Adrenal gland (tissue), 12 donors: ENCODE data around the gene ST8SIA5. TPM values are rescaled to one million over a fixed set of nuclear protein-coding genes. Genes with fewer than 3 reads are reported as not detected.

Experiments used
- DNase-seq, 7 donors: peaks; one replicate each; pipeline ENCODE4 v3.0.0-alpha.2; 2019 to 2020
- H3K27ac ChIP-seq, 5 donors: fragments of 200-600 bp; sonication (generic) in 4 of 5; 1 replicate in 3 of 5; 2 replicates in 2 of 5; pipeline versions ENCODE4 v1.5.1 to v1.8.0; 2016 to 2020; ENCODE audit warnings: mild to moderate bottlenecking in 1 of 5
- H3K27me3 ChIP-seq: fragments of 200-600 bp; 2 replicates; pipeline ENCODE4 v1.8.0; 2021
- H3K36me3 ChIP-seq, 2 donors: fragments of 200-600 bp; replicated peaks in 1 of 2; 1 replicate in 1 of 2; 2 replicates in 1 of 2; pipeline versions ENCODE4 v1.5.1 to v1.8.0; 2018 to 2022
- H3K4me1 ChIP-seq, 2 donors: fragments of 200-600 bp; replicated peaks in 1 of 2; 1 replicate in 1 of 2; 2 replicates in 1 of 2; pipeline versions ENCODE4 v1.5.1 to v1.8.0; 2018 to 2021
- H3K4me3 ChIP-seq, 4 donors: fragments of 200-600 bp; sonication (generic) in 3 of 4; one replicate each; pipeline ENCODE4 v1.5.1; 2016 to 2018
- H3K9me3 ChIP-seq, 3 donors: fragments of 200-600 bp; sonication (generic) in 1 of 3; replicated peaks in 1 of 3; 1 replicate in 2 of 3; 2 replicates in 1 of 3; pipeline versions ENCODE4 v1.5.1 to v1.8.0; 2016 to 2021
- CTCF ChIP-seq, 6 experiments: fragments of 450-650 bp in 4 of 6; fragments of 200-600 bp in 2 of 6; sonication (generic) in 1 of 6; IDR thresholded peaks; 1 replicate in 5 of 6; 2 replicates in 1 of 6; pipeline versions ENCODE4 v1.5.1 to v1.8.0; 2016 to 2021; ENCODE audit warnings: antibody characterized with exemption in 6 of 6, mild to moderate bottlenecking in 2 of 6, moderate library complexity in 1 of 6
- POLR2A ChIP-seq, 2 donors: fragments of 450-650 bp; IDR thresholded peaks; one replicate each; pipeline ENCODE4 v1.6.1; 2017; ENCODE audit warnings: antibody characterized with exemption in 2 of 2, mild to moderate bottlenecking in 2 of 2, moderate library complexity in 1 of 2
- WGBS, 4 donors: extraction: QIAGEN DNeasy Blood & Tissue Kit in 2 of 4; methylation state at CpG; one replicate each; pipeline versions ENCODE4 v1.1.5 to v1.1.7; 2013 to 2017; 5-methylcytosine and 5-hydroxymethylcytosine counted together
- intact Hi-C, 2 donors: fragments of 100-400 bp; cut with DNase I; formaldehyde crosslinking; loops; one replicate each; pipeline versions ENCODE4 v1.14.1 to v1.15.0; 2022 to 2023
- polyA plus RNA-seq, 3 donors: library from polyadenylated mRNA; stranded (reverse); fragments of 200-250 nt in 2 of 3; fragments of 350-450 nt in 1 of 3; fragmentation: Illumina TruSeq in 1 of 3; extraction: RNeasy Lipid Tissue Mini Kit (QIAGEN cat#74804) in 1 of 3; gene quantifications; one replicate each; pipeline ENCODE4 v1.2.3, GENCODE V29; 2013 to 2014
- total RNA-seq, 9 donors: library from RNA; depleted of rRNA in 4 of 9; stranded (reverse); fragments of >200 nt in 4 of 9; fragments of 120-200 nt in 1 of 9; fragmentation: NEBNext Ultra II Directional in 1 of 9; extraction: Animal tissue kit (Norgen Biotek cat#: 25700) in 1 of 9; gene quantifications; one replicate each; pipeline versions ENCODE4 v1.1.0 to v1.2.4, GENCODE V29; 2013 to 2023
- donor health status: healthy with polysubstance abuse.
- donor health status: Bipolar disorder and iron deficiency.
- donor health status: DM: yes; HTN: yes; CAD: no.
- donor health status: DM: no; HTN: no; CAD: no.
- donor health status: DM: no; HTN: no; CAD: no.
- donor health status: DM: yes; HTN: yes; CAD: no.

The ST8SIA5 gene
- total and polyA plus RNA-seq, 12 donors = 8.9 to 77.5 (median 23.9) TPM

GRCh38 chr18:46696268-46696667, 60.6 kb downstream of the ST8SIA5 start:
- H3K4me1 ChIP-seq = peaks cover 13 to 20% of the 10 kb centered on the region in 2 donors
- intact Hi-C loops = no loop called here
- no peaks in the 10 kb centered on the region for H3K9me3 ChIP-seq
- no peaks in the 10 kb centered on the region for H3K27me3 ChIP-seq
- WGBS, 4 donors = 38 to 48% (median 43%) methylated on average over 2 to 3 of the region's 3 CpGs
- peak overlapping the region in 3 of 5 donors; percentile 33 to 61 (median 53) for H3K27ac ChIP-seq
- TF ChIP-seq POLR2A (IDR thresholded peaks at IDR 0.05) = no peak
- TF ChIP-seq CTCF (IDR thresholded peaks at IDR 0.05) = no peak
- no peaks in the 10 kb centered on the region for H3K36me3 ChIP-seq
- DNase-seq = peak; percentile 73 to 90 (median 86)
- H3K4me3 ChIP-seq = no peak overlapping the region

GRCh38 chr18:46693996-46694395, 62.9 kb downstream of the ST8SIA5 start:
- WGBS, 4 donors = 92 to 95% (median 93%) methylated on average over 2 of the region's 2 CpGs
- intact Hi-C loops = no loop called here
- H3K27ac ChIP-seq = no peak overlapping the region
- no peak for TF ChIP-seq CTCF (IDR thresholded peaks at IDR 0.05)
- TF ChIP-seq POLR2A (IDR thresholded peaks at IDR 0.05) = no peak
- peaks cover 13 to 27% of the 10 kb centered on the region in 2 donors for H3K4me1 ChIP-seq
- DNase-seq = no peak
- no peak overlapping the region for H3K4me3 ChIP-seq
- H3K9me3 ChIP-seq = no peaks in the 10 kb centered on the region
- H3K27me3 ChIP-seq = no peaks in the 10 kb centered on the region
- H3K36me3 ChIP-seq = no peaks in the 10 kb centered on the region

GRCh38 chr18:46688853-46689525, 67.9 kb downstream of the ST8SIA5 start:
- no peak overlapping the region for H3K27ac ChIP-seq
- H3K4me1 ChIP-seq = peaks cover 0 to 8% of the 10 kb centered on the region in 2 donors
- intact Hi-C loops = no loop called here
- no peak overlapping the region for H3K4me3 ChIP-seq
- 83 to 93% (median 87%) methylated on average over 12 of the region's 12 CpGs for WGBS, 4 donors
- DNase-seq = no peak
- TF ChIP-seq POLR2A (IDR thresholded peaks at IDR 0.05) = no peak
- TF ChIP-seq CTCF (IDR thresholded peaks at IDR 0.05) = no peak
- no peaks in the 10 kb centered on the region for H3K36me3 ChIP-seq
- H3K9me3 ChIP-seq = no peaks in the 10 kb centered on the region
- no peaks in the 10 kb centered on the region for H3K27me3 ChIP-seq

GRCh38 chr18:46686186-46686585, 70.7 kb downstream of the ST8SIA5 start:
- intact Hi-C loops = no loop called here
- Histone ChIP-seq H3K9me3 (no peaks in the 10 kb centered on the region), H3K4me3 (no peak overlapping the region), H3K27ac (no peak overlapping the region), H3K27me3 (no peaks in the 10 kb centered on the region), H3K36me3 (no peaks in the 10 kb centered on the region), H3K4me1 (peaks cover 0 to 6% of the 10 kb centered on the region in 2 donors)
- 89 to 96% (median 92%) methylated on average over 8 to 9 of the region's 9 CpGs for WGBS, 4 donors
- no peak for DNase-seq
- TF ChIP-seq CTCF (IDR thresholded peaks at IDR 0.05) (no peak), POLR2A (IDR thresholded peaks at IDR 0.05) (no peak)
